Right lung (tissue), 5 donors: ENCODE results near the gene COX6B2. TPM values are rescaled to one million over a fixed set of nuclear protein-coding genes. Genes with fewer than 3 reads are reported as not detected.
A peak's percentile ranks its signal among the peaks of the same experiment; 100 is the strongest.

Experiments used
- DNase-seq, 2 donors: peaks; one replicate each; pipeline ENCODE4 v3.0.0-alpha.2; 2013
- polyA plus RNA-seq, 5 donors: library from polyadenylated mRNA; unstranded; fragments of 120-200 nt; gene quantifications; one replicate each; pipeline versions ENCODE4 v1.2.1 to v1.2.3, GENCODE V29; 2013; ENCODE audit warnings: inconsistent platforms in 1 of 5, low replicate concordance in 1 of 5; ENCODE audit not compliant: insufficient read length in 5 of 5, insufficient read depth in 1 of 5

The COX6B2 gene
- polyA plus RNA-seq, 5 donors, result 0.14 to 1.4 (median 0.35) TPM

DNA sequence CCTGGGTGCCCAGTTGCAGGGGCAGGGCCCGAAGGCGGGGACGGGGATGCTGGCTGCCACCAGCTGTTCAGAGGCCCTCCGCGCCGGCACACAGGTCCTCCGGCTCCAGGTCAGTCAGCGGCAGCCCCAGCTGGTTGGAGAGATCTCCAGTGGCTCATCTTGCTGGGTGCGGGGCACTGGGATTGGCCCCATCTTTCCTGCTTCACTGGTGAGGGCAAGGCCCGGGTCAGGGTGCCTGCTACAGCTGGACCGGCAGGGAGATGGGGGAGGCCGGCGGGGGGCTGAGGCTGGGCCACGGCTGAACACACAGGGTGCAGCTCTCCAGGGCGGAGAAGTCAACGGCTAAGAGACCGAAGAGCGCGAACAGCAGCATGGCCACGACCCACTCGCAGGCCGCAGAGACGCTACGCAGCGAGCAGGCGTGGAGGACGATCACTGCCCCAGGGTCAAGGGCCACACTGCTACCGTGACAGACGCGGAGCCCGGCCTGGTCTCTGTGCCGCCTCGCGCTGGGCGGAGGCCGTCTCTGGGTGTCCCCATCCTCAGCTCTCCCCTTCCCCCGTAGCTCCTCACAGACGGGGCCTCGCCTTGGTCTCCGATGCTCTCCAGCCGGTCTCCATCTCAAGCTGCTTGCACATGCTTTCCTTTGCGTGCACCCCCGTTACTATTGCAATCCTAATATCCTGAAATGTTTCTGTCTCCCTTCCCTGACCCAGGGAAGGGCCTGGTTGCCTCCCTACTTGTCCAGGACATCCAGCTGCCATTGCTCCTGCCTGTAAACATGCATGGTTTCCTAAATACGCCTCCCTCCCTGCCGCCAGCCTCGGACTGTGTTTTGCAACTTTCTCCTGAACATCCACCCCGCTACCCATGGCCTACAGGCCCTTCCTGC, 41.7 kb downstream of the COX6B2 start:
- no peak for DNase-seq

DNA sequence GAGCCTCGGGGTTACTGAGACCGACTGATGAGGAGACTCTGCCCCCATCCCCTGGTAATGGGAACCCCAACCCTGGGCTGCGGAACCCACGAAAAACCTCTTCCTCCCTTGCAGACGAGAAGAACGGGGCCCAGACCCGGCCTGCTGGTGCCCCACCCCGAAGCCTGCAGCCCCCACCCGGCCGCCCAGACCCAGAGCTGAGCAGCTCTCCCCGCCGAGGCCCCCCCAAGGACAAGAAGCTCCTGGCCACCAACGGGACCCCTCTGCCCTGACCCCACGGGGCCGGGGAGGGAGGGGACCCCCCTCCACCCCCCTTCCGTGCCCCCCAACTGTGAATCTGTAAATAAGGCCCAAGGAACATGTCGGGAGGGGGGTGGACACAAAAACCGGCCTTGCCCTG, 42.7 kb downstream of the COX6B2 start:
- DNase-seq, result no peak

DNA sequence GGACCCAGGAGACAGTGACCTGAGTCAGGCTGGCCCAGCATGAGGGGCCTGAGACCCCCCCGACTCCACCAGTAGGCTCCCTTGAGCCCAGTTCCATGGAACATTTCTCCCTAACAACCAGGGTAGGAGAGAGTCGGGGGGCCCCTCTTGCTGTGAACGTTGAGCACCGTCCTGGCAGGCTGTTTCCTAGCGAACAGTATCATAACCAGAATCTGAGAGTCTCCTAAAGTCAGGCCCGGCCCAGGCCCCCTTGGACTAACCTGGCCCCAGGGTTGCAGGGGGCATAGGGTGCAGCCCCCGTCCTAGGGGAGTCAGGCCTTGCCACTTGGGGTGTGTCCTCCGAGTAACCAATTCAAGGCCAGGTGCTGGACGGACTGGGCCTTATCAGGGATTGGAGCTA, 43.1 kb downstream of the COX6B2 start:
- no peak for DNase-seq

DNA sequence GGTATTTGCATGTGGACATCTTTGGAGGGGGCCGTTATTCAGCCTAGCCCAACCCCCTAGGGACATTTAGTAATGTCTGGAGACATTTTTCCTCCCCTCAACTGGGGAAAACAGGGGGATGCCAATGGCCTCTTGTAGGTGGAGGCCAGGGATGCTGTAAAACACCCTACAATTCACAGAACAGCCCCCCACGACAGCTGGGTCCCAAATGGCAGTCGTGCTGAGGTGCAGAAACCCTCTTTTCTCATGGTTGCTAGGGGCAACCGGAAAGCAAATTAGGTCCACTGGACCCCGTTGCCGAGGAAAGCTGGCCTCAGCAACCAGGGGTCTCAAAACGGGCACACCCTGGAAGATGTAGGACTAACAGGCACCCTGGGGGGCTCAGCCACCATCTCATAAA, 44.0 kb downstream of the COX6B2 start:
- DNase-seq, result no peak

DNA sequence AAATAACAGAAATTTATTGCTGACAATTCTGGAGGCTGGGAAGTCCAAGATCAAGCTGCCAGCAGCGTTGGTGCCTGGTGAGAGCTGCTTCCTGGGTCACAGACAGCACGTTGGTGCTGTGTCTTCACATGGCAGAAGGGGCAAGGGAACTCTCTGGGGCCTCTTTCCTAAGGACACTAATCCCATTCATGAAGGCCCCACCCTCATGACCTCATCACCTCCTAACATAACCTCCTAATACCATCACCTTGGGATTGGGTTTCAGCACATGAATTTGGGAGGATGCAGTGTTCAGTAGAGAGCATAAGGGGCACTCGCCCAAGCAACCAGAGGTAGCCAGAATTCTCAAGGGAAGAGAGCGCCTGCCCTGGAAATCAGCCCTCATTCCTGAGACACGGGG, 45.1 kb downstream of the COX6B2 start:
- no peak for DNase-seq

DNA sequence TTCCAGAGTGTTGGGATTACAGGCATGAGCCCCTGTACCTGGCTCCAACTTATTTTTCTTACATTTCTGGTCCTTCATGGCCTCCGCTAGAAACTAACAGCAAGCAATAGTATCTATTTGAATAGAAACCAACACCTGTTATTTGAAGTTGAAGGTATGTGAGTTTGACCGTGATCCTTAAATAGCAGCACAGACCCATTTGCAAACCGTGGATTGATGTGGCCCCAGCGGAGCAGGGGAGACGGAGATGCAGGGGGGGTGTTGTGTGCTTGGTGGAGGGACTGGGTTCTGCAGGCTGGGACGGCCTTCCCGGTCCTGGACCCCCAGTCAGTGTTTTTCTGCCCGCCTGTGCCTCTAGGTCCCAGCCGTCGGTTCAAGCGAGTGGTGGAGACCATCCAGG, 46.2 kb downstream of the COX6B2 start:
- DNase-seq, result no peak

DNA sequence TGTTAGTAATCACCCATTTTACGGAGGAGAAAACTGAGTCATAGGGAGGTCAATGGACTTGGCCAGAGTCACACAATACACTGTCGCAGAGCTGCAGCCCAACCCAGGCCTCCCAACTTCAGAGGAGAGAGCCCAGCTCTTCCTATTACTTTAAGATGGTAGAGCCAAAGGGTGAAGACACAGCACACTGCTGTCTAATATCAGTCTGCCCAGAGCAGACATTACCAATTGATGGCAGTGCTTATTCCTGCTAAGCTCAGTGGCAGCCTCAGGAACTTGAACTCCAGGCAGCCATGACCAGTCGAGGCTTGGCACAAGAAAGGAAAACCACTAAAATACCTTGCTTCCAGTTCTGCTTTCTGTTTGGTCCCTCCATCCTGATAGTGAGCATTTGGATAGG, 47.8 kb downstream of the COX6B2 start:
- DNase-seq, result no peak

DNA sequence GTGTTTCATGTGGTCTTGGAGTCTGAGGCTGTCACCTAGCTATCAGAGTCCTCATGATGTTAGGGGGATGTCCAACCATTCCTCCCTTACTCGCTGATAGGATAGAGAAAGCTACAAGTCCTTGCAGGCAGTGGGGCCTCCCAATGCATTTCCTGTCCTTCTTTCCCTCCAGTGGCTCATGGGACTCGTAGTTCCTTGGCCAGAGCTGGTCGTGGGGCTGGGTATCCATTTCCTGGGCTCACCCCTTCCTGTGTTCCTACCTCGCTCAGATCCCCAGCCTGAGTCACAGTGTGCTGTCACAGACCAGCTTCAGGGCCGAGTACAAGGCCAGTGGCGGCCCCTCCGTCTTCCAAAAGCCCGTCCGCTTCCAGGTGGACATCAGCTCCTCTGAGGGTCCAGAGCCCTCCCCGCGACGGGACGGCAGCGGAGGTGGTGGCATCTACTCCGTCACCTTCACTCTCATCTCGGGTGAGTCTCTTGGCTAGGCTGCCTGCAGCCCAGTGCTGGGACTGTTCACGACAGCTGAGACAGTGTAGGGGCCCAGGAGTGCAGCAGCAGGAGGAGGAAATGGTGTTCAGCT, 48.4 kb downstream of the COX6B2 start:
- no peak for DNase-seq

DNA sequence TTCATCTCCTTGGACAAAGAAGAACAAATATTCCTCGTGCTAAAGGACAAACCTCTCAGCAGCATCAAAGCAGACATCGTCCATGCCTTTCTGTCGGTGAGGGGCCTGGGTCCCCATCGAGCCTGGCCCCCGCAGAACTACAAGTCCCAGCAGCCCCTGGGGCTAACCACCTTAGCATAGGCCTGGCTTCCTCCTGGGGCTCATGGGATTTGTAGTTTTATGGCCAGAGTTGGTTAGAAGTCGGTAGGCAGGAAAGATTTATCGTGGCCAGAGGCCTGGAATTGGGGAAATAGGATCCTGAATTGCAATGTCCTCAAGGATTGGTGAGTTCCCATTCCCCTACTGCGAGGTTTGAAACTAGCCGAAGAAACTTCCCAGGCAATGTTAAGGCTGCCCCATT, 49.0 kb downstream of the COX6B2 start:
- DNase-seq, result no peak

DNA sequence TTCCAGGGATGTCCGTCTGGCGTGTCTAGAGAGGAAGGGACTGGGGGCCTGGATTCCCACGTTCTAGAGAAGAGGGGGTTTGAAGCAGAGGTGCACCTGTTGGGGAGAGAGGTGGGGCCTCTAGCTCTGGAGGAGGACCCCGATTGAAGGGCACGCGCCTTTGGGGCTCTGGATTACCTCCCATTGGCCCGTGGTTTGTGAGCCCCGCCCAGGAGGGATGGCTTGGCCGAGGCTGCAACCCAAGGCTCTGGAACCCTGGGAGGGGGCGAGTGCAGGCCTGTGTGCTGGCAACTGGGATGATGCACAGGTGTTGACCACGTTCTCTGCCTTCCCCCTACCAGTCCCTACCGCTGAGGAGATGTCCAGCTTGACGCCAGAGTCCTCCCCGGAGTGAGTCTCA, 49.5 kb downstream of the COX6B2 start:
- DNase-seq, result no peak

DNA sequence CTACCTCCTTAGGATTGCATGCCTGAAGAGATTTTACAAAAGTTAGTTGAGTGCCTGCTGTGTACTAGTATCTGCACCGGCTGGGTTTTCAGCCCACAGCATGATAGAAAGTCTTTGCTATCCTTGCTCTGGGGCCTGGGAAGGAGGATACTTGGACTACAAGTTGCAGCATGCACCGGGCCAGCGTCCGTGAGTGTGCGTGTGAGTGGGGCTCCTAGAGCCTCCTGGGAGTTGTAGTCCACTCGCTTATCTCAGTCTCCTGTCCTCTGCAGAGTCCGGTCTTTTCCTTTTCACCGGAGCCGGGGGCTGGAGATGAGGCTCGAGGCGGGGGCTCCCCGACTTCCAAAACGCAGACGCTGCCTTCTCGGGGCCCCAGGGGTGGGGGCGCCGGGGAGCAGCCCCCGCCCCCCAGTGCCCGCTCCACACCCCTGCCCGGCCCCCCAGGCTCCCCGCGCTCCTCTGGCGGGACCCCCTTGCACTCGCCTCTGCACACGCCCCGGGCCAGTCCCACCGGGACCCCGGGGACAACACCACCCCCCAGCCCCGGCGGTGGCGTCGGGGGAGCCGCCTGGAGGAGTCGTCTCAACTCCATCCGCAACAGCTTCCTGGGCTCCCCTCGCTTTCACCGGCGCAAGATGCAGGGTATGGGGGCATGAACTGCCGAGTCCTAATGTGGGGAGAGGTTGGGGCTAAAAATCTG, 50.1 kb downstream of the COX6B2 start:
- no peak for DNase-seq

DNA sequence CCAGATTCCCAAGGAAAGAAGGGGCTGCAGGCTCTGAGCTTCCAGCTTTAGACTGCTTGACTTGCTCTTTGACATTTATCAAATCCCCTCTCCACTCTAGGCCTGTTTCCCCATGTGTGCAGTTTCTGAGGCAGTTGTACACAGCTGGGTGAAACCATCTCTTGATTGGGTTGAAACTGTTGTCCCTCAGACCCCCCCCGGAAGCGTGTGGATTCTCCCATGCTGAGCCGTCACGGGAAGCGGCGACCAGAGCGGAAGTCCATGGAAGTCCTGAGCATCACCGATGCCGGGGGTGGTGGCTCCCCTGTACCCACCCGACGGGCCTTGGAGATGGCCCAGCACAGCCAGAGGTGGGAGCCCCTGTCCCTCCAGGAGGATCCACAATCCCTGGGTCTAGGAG, 51.0 kb downstream of the COX6B2 start:
- DNase-seq, result no peak

DNA sequence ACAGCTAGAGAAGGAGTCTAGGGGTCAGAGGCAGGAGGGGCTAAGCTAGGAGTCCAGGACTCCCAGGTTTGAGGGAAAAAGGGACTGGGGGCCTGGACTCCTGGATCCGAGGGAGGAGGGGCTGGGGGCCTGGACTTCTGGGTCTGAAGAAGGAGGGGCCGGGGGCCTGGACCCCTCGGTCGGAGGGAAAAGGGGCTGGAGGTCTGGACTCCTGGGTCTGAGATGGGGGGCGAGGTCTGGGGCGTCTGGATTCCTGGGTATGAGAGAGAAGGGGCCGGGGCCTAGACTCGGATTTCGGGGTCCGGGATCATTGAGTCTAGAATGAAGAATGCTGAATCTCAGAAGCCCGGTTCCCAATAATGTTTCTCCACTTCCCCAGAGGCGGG, 52.2 kb downstream of the COX6B2 start:
- no peak for DNase-seq

DNA sequence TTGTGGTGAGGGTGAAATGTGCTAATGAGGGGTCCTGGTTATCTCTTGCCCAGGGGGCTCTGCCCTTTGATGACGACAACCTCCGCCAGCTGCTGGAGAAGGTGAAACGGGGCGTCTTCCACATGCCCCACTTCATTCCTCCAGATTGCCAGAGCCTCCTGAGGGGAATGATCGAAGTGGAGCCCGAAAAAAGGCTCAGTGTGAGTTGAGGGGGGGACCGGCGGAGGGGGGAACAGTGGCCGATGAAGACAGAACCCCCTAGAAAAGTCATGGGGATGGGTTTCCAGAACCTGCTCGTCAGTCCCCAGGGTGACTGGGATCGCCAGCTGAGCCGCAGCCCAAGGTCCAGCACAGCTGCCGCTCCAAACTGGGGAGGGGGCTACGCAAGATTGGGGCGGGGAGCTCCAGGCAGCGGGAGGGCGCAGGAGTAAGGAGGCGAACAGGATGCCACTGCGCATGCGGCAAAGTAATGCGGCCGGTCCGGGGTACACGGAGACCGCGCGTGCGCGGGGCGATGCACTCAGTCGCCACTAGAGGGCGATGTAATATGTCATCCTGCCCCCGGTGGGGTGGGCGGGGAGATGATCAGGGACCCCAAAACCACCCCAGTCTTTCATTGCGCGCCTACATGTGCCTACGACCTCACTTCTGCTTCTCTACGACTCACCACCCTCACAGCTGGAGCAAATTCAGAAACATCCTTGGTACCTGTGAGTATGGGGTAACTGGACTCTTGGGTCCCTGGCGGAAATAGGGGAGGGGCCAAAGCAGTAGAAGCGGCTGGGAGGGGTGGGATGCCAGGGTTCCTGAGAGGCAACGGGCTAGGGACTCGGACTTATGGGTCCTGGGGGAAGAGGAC, 52.8 kb downstream of the COX6B2 start:
- peak; percentile 76 to 87 for DNase-seq

DNA sequence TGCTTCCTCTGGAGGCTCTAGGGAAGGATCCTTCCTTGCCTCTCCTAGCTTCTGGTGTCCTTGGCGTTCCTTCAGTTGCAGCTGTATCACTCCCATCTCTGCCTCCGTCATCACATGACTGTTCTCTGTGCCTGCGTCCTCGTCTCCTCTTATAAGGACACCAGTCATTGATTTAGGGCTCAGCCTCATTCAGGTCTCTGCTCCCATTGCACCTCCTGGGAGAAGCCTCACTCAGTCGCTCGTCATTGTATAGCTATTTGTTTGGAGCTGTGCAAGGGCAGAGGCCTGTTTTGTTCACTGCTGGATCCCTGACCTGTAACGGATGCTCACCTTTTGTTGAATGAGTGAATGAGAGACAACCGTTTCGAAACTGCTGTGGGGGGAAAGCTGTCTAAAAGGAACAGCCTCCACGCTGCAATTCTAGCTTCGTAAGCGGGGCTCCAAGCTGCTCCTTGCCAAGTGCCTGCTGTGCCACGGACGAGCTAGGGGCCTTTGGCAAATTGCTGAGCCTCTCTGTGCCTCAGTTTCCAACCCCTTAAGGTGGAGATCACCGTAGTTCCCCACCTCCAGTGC, 53.5 kb downstream of the COX6B2 start:
- no peak for DNase-seq

DNA sequence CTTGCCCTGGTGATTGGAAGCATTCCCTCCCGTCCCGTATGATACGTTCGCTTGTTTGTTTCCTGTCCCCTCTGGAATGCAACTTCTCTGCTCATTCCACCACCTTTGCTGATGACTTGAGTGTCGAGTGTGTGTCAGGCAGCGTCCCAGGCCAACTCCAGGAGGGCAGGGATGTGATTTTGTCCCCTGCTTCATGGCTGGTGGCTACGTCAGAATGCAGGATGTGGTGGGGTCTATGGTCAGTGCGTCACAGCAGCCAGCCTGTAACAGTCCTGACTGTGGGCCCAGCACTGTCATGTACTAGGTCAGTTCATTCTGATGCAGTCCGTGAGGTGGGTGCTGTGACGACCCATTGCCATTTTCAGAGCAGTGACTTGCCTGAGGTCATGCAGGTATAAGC, 54.5 kb downstream of the COX6B2 start:
- no peak for DNase-seq

Other genes starting within 250 kb of the COX6B2 start
- gene PPP1R12C, start 237.1 kb downstream of the COX6B2 start, polyA plus RNA-seq, result 10 to 100 TPM; 45.4 to 88.7 (median 69.3) TPM
- gene TNNT1, start 205.5 kb downstream of the COX6B2 start, polyA plus RNA-seq, result 10 to 100 TPM in 1 of 5 donors, 1 to 10 TPM in 3, under 1 TPM in 1; 0.91 to 27.5 (median 2.1) TPM
- 1 to 10 TPM in 1 of 5 donors, under 1 TPM in 4; 0.39 to 1.9 (median 0.73) TPM for gene TNNI3, start 197.0 kb downstream of the COX6B2 start, polyA plus RNA-seq
- 1 to 10 TPM; 1.4 to 8.6 (median 5.1) TPM for gene DNAAF3, start 188.1 kb downstream of the COX6B2 start, polyA plus RNA-seq
- 1 to 10 TPM in 3 of 5 donors, under 1 TPM in 2; 0.50 to 1.2 (median 1.1) TPM for gene SYT5, start 174.4 kb downstream of the COX6B2 start, polyA plus RNA-seq
- under 1 TPM; 0.15 to 0.30 (median 0.27) TPM for gene PTPRH, start 145.2 kb downstream of the COX6B2 start, polyA plus RNA-seq
- gene TMEM86B, start 126.0 kb downstream of the COX6B2 start, polyA plus RNA-seq, result 1 to 10 TPM; 2.1 to 5.0 (median 3.4) TPM
- gene PPP6R1, start 95.7 kb downstream of the COX6B2 start, polyA plus RNA-seq, result 10 to 100 TPM; 28.8 to 46.0 (median 35.3) TPM
- gene HSPBP1, start 74.6 kb downstream of the COX6B2 start, polyA plus RNA-seq, result 10 to 100 TPM; 20.9 to 50.7 (median 28.5) TPM
- gene BRSK1, start 70.7 kb downstream of the COX6B2 start, polyA plus RNA-seq, result 10 to 100 TPM; 10.2 to 20.8 (median 15.7) TPM
- under 1 TPM; 0.56 to 0.83 (median 0.64) TPM for gene TMEM150B, start 29.4 kb downstream of the COX6B2 start, polyA plus RNA-seq
- 10 to 100 TPM; 16.0 to 30.0 (median 22.8) TPM for gene KMT5C, start 14.8 kb downstream of the COX6B2 start, polyA plus RNA-seq
- under 1 TPM in 2 of 5 donors, not detected in 3; 0.04 to 0.06 TPM for gene GARIN5B, start 8.5 kb upstream of the COX6B2 start, polyA plus RNA-seq
- under 1 TPM; 0.26 to 0.76 (median 0.49) TPM for gene IL11, start 15.7 kb upstream of the COX6B2 start, polyA plus RNA-seq
- 10 to 100 TPM in 2 of 5 donors, 1 to 10 TPM in 2, under 1 TPM in 1; 0.93 to 13.6 (median 6.6) TPM for gene TMEM190, start 22.1 kb upstream of the COX6B2 start, polyA plus RNA-seq
- gene TMEM238, start 29.6 kb upstream of the COX6B2 start, polyA plus RNA-seq, result 1 to 10 TPM in 2 of 5 donors, under 1 TPM in 3; 0.23 to 2.3 (median 0.77) TPM
- 1,000 to 10,000 TPM in 4 of 5 donors, 100 to 1,000 TPM in 1; 947 to 1,993 (median 1,238) TPM for gene RPL28, start 31.2 kb upstream of the COX6B2 start, polyA plus RNA-seq
- 10 to 100 TPM; 32.8 to 53.3 (median 35.3) TPM for gene UBE2S, start 53.1 kb upstream of the COX6B2 start, polyA plus RNA-seq
- under 1 TPM; 0.16 to 0.23 (median 0.18) TPM for gene SHISA7, start 88.6 kb upstream of the COX6B2 start, polyA plus RNA-seq
- gene ISOC2, start 106.9 kb upstream of the COX6B2 start, polyA plus RNA-seq, result 10 to 100 TPM; 21.5 to 53.9 (median 25.7) TPM
- gene C19orf85, start 110.0 kb upstream of the COX6B2 start, polyA plus RNA-seq, result not detected
- gene ZNF628, start 121.9 kb upstream of the COX6B2 start, polyA plus RNA-seq, result 1 to 10 TPM; 2.0 to 7.0 (median 2.2) TPM
- 10 to 100 TPM; 28.6 to 60.8 (median 42.3) TPM for gene NAT14, start 130.5 kb upstream of the COX6B2 start, polyA plus RNA-seq
- 10 to 100 TPM in 1 of 5 donors, 1 to 10 TPM in 4; 3.1 to 15.6 (median 8.8) TPM for gene SSC5D, start 133.7 kb upstream of the COX6B2 start, polyA plus RNA-seq
- under 1 TPM in 1 of 5 donors, not detected in 4; 0.41 TPM for gene SBK2, start 182.4 kb upstream of the COX6B2 start, polyA plus RNA-seq
- 1 to 10 TPM in 1 of 5 donors, under 1 TPM in 4; 0.55 to 1.2 (median 0.73) TPM for gene SBK3, start 190.8 kb upstream of the COX6B2 start, polyA plus RNA-seq
- gene ZNF579, start 226.1 kb upstream of the COX6B2 start, polyA plus RNA-seq, result 10 to 100 TPM in 4 of 5 donors, 1 to 10 TPM in 1; 10.0 to 20.2 (median 13.7) TPM
- 10 to 100 TPM; 16.3 to 24.9 (median 19.1) TPM for gene FIZ1, start 244.8 kb upstream of the COX6B2 start, polyA plus RNA-seq
- 10 to 100 TPM in 1 of 5 donors, 1 to 10 TPM in 4; 6.0 to 11.8 (median 6.1) TPM for gene ZNF524, start 245.6 kb upstream of the COX6B2 start, polyA plus RNA-seq